GM21723 (cell line): Measurements from ENCODE around the gene RTL5.

Experiments
- ATAC-seq: cut with Tn5 transposase; IDR thresholded peaks from one replicate; pipeline ENCODE4 v1.9.1; 2021; ENCODE audit warnings: mild to moderate bottlenecking, moderate library complexity; ENCODE audit not compliant: unreplicated experiment

RTL5 gene

GRCh38 chrX:72079607-72080006, 52.1 kb downstream of the RTL5 start:
- no peak for ATAC-seq

GRCh38 chrX:72078411-72078810, 53.3 kb downstream of the RTL5 start:
- no peak for ATAC-seq
